Kidney epithelial cell (primary cell): ENCODE results near the gene GFY. TPM values are rescaled to one million over a fixed set of nuclear protein-coding genes. Genes with fewer than 3 reads are reported as not detected.
"Not testable (repeated sequence)": the region's sequence is repeated elsewhere in the genome, so short reads cannot be mapped to it uniquely, and the experiment has no call there.

ENCODE experiments used
- DNase-seq: peaks from one replicate; pipeline ENCODE4 v3.0.0-alpha.2; 2010; ENCODE audit warnings: low read depth
- H3K27me3 ChIP-seq: 2 replicates; pipeline ENCODE4 v1.6.0; 2011; ENCODE audit warnings: low read length; ENCODE audit not compliant: control insufficient read depth, insufficient read depth
- H3K36me3 ChIP-seq: 2 replicates; pipeline ENCODE4 v1.5.1; 2011; ENCODE audit warnings: low read length; ENCODE audit not compliant: control insufficient read depth, insufficient read depth
- H3K4me3 ChIP-seq: 2 replicates; pipeline ENCODE4 v1.5.1; 2011; ENCODE audit warnings: low read depth, mild to moderate bottlenecking, control low read depth, low read length
- CTCF ChIP-seq: IDR thresholded peaks from 2 replicates; pipeline ENCODE4 v1.5.1; 2011; ENCODE audit warnings: mild to moderate bottlenecking, moderate library complexity, low read length, control low read depth, inconsistent platforms; ENCODE audit not compliant: insufficient read depth, poor library complexity, severe bottlenecking
- total RNA-seq: library from RNA; depleted of rRNA; stranded (reverse); fragments of >200 nt; gene quantifications from 2 replicates; pipeline ENCODE4 v1.2.3, GENCODE V29; 2015

The GFY gene
- total RNA-seq, 1 donor from 2014 or later, result not detected

- no peak for DNase-seq
- no peak for TF ChIP-seq CTCF
- no peaks in the 10 kb centered on the region for H3K27me3 ChIP-seq
- no peaks in the 10 kb centered on the region for H3K36me3 ChIP-seq
- no peak overlapping the region for H3K4me3 ChIP-seq
Measured at GRCh38 chr19:49468746-49469447, 43.7 kb downstream of the GFY start.

- no peak for DNase-seq
- Histone ChIP-seq H3K36me3 (no peaks in the 10 kb centered on the region), H3K27me3 (no peaks in the 10 kb centered on the region), H3K4me3 (no peak overlapping the region)
- TF ChIP-seq CTCF, result no peak
Measured at GRCh38 chr19:49469828-49470614, 44.8 kb downstream of the GFY start.

GRCh38 chr19:49470615-49470978 lies 45.4 kb downstream of the GFY start:
- DNase-seq, result no peak
- Histone ChIP-seq H3K27me3 (no peaks in the 10 kb centered on the region), H3K36me3 (no peaks in the 10 kb centered on the region), H3K4me3 (no peak overlapping the region)
- TF ChIP-seq CTCF, result no peak

GRCh38 chr19:49472936-49473335 lies 47.7 kb downstream of the GFY start:
- no peak for TF ChIP-seq CTCF
- Histone ChIP-seq H3K4me3 (no peak overlapping the region), H3K36me3 (no peaks in the 10 kb centered on the region), H3K27me3 (no peaks in the 10 kb centered on the region)
- DNase-seq, result no peak

GRCh38 chr19:49473501-49473867 lies 48.3 kb downstream of the GFY start:
- H3K36me3 ChIP-seq, H3K27me3 ChIP-seq, H3K4me3 ChIP-seq, DNase-seq: not testable (repeated sequence)

- Histone ChIP-seq H3K36me3 (no peaks in the 10 kb centered on the region), H3K27me3 (no peaks in the 10 kb centered on the region), H3K4me3 (peak within 1 kb of the TSS; percentile 51)
- peak; percentile 98 for TF ChIP-seq CTCF
- no peak for DNase-seq
Measured at GRCh38 chr19:49473868-49474541, 48.8 kb downstream of the GFY start, which contains the start of gene FLT3LG. TSS of gene FLT3LG (plus strand) at chr19:49474215. CDS start at chr19:49474640, 425 bp downstream.
